NCI-H345 treated with DMSO at 0.1 percent for 48 hours (cell line): ENCODE measurements around the gene KRT16.
"Not testable (repeated sequence)": the region's sequence is repeated elsewhere in the genome, so short reads cannot be mapped to it uniquely, and the experiment has no call there.

Experiments used
- DNase-seq: peaks from one replicate; lab custom pipeline; 2025; ENCODE audit not compliant: unreplicated experiment; lab: John Stamatoyannopoulos, UW

The KRT16 gene

GRCh38 chr17:41647940-41648410, 35.4 kb upstream of the KRT16 start:
- DNase-seq: peak; percentile 78

- no peak for DNase-seq
Observed at GRCh38 chr17:41647038-41647813, 34.7 kb upstream of the KRT16 start.

- no peak for DNase-seq
Observed at GRCh38 chr17:41642252-41643156, 29.9 kb upstream of the KRT16 start.

- DNase-seq: not testable (repeated sequence)
Observed at GRCh38 chr17:41640596-41640995, 28.0 kb upstream of the KRT16 start.

- DNase-seq: no peak
Observed at GRCh38 chr17:41639492-41640473, 27.2 kb upstream of the KRT16 start.

GRCh38 chr17:41638941-41639340, 26.4 kb upstream of the KRT16 start:
- DNase-seq: no peak

GRCh38 chr17:41638194-41638593, 25.6 kb upstream of the KRT16 start:
- no peak for DNase-seq

GRCh38 chr17:41636652-41637051, 24.1 kb upstream of the KRT16 start:
- no peak for DNase-seq

- DNase-seq: no peak
Observed at GRCh38 chr17:41635121-41636097, 22.8 kb upstream of the KRT16 start.

- DNase-seq: no peak
Observed at GRCh38 chr17:41634639-41635038, 22.1 kb upstream of the KRT16 start.

- DNase-seq: no peak
Observed at GRCh38 chr17:41633556-41634199, 21.1 kb upstream of the KRT16 start.

GRCh38 chr17:41632482-41633105, 20.0 kb upstream of the KRT16 start:
- DNase-seq: no peak

- no peak for DNase-seq
Observed at GRCh38 chr17:41631898-41632285, 19.3 kb upstream of the KRT16 start.

GRCh38 chr17:41631025-41631897, 18.7 kb upstream of the KRT16 start:
- DNase-seq: no peak

GRCh38 chr17:41629826-41630670, 17.5 kb upstream of the KRT16 start:
- DNase-seq: no peak

- DNase-seq: no peak
Observed at GRCh38 chr17:41629316-41629715, 16.7 kb upstream of the KRT16 start.
